Anterior cingulate cortex (tissue), 58 donors: Measurements from ENCODE around the gene PRCD.

Source experiments
- DNase-seq, 58 donors: peaks; one replicate each; lab custom pipeline; 2025; lab: John Stamatoyannopoulos, UW

The PRCD gene, protein sequence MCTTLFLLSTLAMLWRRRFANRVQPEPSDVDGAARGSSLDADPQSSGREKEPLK

DNA sequence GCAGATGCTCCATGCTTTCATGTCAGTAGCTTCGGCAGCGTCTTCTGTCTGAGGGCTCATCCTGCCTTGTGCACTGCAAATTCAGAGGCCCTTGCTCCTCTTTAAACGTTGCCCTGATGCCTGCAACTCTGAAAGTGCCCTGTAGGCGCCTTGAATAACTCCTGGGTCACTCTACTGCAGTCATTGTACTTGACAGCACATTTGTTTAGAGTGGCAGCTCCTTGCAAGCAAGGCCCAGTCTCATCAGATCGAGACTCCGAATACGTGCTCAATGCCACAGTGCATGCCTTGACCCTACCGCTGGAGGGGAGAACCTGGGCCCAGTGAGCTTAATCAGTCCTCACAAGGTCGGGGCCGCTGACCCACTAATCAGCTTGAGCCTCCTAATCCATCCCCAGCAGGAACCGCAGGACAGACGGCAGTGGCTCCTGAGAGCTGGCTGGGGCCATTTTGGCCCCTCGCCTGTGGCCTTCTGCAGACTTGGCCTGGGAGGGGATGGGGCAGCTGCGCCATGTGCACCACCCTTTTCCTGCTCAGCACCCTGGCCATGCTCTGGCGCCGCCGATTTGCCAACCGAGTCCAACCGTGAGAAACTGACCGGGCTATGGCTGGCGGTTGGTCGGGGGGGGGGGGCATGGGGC lies at the start of gene PRCD:
TSS of gene PRCD (plus strand) at position 414 of the 641 bp plus-strand sequence. CDS start at position 512, 98 bp downstream.
- no peak for DNase-seq

DNA sequence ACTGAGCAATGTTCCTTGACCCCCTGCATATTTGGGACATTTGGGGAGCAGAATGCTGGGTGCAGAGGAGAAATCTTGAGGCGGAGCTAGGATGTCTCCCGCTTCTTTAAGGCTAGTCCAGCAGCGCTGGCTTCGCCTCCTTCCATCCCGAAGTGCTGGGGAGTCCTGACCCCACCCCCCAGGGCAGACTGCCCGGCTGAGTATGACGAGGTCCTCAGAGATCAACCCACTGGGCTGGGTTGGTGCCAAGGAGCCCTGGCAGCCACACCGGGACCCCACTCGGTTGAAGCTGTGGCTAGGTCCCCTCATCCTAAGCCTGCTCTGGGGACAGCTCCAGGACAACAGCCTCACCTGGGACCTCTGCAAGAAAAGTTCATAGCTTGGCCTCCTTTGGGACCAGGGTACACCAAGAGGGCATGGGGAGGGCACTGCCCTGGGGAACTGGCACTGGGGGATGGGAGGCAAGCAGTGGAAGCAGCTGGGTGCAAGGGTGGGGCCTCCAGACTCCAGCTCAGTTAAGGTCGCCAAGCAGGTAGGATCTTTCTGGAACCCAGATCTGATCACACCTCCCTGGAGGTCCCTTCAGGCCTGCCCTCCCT lies 49.6 kb upstream of the PRCD start:
- no peak for DNase-seq

DNA sequence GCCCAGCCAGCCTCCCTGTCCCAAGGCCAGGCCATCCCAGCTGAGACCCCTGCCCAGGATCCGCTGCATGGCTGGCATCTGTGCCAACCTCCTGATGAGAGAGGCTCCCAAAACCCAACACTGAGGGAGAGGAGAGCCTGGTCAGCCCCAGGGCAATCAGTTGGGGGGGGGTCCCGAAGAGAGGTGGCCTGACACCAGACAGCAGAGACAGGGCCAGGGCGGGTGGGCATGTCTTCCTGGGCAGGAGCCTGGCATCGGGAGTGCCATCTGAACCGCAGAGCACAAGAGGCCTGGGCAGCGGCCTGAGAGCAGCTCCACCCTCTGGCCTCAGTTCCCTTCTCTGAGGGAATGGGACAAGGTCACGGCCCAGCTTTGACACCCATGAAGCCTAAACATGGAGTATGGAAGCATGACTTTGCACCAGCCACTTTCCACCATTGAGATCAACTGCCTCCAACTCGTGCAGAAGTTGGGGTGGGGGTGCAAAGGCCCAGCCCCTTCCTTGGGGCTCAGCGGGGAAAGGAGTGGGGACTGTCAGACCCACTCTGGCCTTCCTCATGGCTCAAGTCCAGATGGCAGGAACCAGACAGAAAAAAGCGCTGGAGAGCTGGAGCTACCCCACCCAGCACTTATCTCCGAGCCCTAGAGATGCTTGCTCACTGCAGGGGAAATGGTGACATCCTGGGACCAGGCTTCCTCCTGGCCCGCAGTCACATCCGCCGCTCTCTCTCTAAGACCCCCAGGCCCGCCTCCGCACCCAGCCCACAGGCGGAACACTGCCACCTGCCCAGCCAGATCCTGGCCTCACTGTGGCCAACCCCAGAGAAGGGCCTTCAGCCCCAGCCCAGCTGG lies 48.3 kb upstream of the PRCD start:
- no peak for DNase-seq

DNA sequence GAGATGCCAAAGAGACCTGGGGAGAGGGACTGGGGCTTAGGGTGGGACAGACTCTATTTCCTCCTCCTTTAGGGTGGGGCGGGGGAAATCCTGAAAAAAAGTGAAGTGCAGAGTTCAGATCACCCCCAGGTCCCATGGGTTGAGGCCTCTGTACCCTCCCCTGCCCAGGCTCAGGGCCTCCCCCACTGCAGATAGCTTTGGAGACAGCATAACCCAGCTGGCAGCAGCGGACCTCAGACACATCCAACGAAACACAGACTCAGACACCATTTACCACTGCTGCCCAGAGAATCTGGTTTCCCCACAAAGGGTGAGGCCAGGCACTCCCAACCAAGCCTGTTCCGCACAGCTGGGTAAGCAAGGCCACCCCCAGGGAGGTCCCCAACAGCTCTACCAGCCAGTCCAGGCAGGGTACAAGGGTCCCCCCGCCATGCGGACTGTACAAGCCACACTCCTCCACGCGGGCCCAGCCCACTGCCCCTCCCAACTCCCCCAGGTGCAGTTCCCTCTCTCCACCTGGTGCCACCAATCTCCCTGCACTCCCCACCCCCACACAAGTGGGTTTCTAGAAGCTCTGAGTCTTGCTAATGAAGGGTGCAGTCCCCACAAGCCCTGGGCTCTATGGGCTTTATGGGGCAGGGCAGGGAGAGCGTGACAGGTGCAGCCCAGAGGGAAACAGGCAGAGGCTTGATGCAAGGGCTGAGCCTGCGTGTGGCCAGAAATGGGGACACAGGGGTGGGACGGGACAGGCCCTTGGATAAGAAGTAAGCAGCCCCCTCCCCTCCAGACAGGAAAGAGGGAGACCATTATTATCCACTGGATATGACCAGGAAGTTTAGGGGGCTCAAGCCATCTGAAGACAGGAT lies 47.5 kb upstream of the PRCD start:
- no peak for DNase-seq

DNA sequence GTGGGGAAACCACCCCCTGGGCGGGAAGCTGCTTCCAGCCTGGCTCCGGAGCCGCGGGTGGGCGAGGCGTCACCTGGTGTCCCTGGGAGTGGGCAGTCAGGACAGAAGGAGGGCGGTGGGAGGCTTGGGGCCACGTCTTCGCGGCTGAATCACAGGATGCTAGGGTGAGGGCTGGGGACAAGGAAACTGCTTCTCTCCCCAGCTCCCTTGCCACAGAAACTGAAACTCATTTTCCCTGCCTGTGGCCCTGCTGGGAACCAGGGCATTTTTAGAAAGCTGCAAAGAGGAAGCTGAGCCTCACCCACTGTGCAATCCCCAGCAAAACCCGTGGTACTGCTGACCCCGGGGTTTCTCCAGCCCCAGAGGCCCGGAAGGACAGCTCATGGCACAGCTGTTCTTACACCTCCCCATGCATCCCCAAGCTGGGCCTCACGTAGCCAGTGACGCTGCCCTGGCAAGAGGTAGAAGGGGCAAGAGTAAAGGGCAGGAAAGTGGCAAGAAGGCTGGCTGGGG lies 46.8 kb upstream of the PRCD start:
- peak in 31 of 58 donors; percentile 3 to 66 (median 36) for DNase-seq

DNA sequence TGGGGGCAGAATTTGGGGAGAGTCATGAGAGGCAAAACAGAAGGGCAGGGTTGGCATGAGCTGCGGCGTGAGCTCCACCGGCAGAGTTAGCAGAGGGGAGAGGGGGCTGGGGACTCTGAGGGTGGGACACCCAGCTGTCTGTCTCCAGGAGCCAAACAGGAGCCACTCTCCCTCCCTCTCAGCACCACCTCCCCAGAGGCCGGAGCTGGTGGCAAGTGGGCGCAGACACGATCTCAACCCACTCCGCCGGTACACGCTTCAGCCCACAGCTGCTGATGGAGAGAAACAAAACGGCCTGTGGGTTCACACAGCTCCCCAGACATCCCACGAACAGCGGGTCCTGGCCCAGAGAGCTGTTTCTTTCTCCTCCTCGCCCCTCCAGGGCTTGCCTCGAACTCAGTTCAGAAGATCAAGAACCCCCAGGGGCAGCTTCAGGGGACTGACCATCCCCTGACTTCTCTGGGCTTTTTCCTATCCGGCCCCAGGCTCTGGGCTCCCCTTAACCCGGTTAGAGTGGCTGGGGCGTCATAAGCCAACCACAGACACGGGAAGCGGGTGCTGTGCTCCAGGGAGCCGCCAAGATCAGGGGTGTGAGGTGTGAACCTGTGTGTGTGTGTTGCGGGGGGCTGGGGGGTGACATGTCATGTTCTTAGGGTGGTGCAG lies 46.2 kb upstream of the PRCD start:
- DNase-seq: peak in 1 of 58 donors; percentile 51

DNA sequence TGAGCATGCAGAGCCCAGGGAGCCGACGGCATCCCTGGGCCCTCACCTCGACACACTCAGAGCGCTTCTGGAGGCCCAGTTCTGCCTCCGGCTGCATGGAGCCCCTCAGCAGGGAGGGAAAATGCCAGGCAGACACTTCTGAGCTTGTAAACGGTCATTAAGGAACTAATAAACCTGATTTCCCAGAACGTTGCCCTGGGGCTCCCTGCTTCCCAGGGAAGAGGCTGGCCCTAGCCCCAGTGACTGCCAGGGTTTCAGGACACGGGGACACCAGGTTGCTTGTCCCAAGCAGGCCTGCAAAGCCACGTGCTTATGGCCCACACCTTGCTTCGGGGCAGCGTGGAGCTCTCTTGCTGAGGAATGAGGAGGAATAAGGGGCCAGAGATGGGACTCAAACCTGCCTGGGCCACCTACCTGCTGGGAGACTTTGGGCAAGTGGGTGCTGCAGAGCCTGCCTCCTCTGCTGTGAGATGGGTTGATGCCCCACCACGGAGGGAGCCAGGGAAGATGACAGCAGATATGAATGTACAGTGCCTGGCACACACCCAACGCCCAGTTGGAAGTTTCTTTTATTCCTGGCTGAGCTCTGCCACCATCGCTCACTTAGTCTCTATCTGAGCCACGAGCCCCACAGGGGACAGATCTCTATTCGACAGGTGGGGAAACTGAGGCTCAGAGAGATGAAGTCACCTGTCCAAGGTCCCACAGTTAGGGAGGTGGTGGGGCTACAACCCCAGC lies 44.0 kb upstream of the PRCD start:
- DNase-seq: peak in 3 of 58 donors; percentile 20 to 59 (median 28)

DNA sequence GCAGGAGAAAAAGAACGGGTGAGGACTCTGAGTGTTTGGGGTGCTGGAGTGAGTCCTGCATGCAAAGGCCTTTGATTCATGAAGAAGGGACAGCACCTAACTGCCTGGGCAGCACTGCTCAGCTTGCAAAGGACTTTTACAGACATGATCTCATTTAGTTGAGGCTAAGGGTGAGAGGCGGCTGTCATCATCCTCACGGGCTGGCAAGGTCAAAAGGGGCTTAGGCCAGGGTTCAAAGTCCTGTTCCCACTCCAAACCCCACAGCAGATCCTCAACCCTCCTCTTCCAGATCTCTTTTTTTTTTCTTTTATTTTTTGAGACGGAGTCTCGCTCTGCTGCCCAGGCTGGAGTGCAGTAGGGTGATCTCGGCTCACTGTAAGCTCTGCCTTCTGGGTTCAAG lies 43.4 kb upstream of the PRCD start:
- DNase-seq: no peak

DNA sequence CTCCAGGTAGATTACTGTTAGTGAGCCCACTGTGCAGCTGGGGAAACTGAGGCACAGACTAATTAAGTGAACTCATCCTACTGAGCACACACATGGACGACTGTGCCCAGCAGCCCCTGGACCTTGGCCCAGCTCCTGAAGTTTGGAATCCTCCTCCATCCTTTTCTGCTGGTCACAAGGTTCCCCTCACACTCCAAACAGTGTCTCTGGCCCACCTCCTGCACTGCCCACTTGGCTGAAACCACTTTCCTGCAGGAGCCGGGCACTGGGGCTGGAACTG lies 42.2 kb upstream of the PRCD start:
- DNase-seq: peak in 2 of 58 donors; percentile 31 to 55

DNA sequence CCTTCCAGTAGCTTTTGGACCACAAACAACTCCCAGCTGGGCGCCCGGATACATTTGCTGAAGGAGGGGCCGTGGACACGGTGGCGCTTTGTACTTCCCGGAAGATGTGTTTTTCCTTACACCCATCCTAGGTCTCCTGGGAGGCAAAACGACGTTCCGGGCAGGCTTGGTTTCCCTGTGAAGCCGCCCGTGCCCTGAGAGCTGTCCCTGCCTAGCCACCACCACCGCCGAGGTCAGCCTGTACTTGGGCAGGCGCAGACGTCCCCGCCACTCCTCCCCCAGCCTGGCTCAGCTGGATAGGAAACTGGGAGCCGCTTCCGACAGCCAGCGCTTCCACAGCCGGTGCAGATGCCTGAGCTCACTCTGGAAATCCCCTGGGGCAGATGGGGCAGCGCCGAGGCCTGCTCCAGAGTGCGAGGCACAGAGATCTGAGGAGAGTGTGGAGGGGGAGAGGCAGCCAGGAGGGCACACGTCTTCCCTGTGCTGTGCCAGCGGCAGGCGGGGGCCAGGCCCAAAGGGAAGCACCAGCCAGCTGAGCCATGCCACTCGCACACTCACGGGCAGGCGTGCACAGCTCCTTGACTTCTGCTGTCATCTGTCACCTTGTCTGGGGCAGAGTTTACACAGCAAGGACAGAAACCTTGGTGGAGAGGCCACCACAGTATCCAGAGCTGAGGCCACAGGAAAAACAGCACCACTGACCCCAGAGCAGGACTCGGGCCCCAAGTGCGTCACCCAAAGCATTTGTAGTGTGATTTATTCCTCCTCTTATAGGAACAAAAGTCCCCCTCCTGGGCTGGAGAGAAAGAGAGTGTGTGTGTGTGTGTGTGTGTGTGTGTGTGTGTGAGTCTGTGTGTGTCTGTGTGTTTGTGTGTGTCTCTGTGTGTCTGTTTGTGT lies 41.6 kb upstream of the PRCD start:
- DNase-seq: peak in 47 of 58 donors; percentile 11 to 82 (median 55)

DNA sequence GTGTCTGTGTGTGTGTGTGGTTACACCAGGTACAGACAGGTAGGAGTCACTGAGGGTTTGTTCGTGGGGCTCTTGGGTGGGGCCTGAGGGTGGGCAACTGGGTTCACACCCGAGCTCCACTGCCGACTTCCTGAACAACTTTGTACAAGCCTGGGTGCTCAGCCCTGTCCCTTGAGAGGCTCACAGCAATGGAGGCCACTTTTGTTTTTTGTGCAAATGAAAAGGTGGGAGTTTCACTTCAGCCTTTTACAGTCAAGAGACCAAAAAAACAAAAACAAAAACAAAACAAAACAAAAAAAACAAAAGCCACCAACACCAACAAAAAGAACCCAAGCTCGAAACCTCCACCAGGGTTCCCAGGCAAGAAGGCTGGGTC lies 41.0 kb upstream of the PRCD start:
- DNase-seq: no peak

DNA sequence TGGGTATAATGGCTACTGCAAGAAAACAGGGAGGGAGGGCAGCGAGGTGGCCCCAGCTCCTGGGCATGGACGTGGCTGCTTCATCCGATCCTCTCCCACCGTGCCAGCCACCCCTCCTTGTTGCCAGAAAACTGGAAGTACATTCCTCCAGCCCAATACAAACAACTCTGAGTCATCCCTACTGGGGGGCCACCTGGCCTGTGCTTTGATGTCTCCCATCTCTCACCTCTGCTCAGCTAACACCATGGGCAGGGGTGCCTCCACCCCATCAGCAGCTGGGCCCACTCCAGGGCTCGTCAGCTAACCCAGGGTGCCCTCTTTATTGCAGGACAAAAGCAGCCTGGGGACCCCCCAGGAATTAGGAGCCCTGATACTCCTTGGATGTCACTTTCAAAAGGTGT lies 40.6 kb upstream of the PRCD start:
- DNase-seq: no peak

DNA sequence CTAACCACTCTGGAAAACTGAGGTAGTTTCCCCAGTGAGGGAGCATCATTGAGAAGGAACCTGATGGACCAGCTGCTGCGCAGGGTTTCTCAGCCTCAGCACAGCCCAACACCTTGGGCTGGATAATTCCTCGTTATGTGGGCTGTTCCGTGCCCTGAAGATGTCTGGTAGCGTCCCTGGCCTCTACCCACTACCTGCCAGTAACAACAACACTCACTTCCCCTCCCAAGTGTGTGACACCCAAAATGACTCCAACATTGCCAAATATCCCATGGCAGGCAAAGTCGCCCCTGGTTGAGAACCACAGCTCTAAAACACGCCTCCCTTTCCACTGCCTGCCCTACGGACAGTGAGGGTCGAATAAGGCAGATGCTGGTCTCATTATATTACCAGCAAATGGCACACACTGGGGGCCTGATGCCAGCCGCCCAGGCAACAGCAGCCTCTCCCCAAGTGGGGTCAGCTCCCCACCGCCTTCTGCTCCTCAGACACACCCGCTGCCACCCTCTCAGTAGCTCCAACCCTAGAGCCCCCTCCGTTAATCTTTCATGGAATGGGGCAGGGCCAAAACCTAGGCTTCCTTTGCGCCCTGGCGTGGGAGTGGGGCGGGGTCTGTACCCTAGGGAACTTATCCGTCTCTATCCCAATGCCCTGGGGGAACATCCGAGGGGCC lies 39.6 kb upstream of the PRCD start:
- no peak for DNase-seq

DNA sequence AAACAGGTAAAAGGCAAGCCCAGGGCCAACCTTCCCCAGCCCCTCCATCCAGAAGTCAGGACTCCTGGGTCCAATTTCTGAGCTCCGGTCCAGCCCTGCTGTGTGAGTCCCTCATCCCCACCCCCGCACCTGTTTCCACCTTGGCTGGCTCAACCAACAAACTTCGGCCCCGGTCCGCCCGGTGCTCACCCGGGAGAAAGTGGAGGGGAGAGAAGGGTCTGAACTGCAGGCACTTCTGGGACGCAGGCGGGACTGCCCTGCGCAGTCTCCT lies 39.2 kb upstream of the PRCD start:
- no peak for DNase-seq

DNA sequence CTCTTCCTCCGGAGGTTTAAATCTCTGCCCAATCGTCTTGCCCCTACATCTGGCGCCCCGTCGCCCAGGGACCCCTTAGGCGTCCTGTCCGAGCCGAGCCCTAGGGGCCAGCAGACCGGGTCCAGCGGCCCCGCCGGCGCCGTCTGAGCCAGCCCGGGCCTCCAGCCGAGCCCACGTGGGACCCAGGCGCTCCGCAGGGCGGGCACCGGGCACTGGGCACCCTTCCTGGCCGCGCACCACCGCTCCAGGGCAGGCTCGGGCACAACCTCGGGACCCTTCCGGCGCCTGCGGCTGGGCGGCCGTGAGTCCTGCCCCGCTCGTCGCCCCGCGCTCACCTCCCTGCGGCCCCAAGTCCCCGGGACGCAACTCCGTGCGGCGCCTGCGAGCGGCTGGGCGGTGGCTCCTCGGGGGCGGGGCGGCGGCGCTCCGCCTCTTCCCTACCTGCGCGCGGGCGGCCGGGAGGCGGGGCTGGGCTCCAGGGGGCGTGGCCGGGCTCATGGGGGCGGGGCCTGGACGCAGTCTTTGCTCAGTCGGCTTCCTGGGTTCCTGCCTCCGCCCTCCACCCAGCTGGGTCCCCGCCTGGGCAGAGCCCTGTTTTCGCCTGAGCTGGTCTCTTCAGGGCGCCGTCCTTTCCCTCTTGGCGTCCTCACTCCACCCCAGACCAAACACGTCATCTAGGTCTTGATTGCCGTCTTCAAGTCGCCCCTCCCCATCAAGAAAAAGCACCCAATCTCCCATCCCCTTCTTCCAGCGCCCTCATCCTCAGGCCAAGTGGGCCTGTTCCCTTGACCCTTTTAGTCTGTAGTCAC lies 38.6 kb upstream of the PRCD start, which contains the start of gene RHBDF2:
TSS of gene RHBDF2 (minus strand) at position 406 of the 809 bp plus-strand sequence. CDS start 19,899 bp downstream, outside the sequence.
- DNase-seq: peak in 52 of 58 donors; percentile 26 to 79 (median 65)

DNA sequence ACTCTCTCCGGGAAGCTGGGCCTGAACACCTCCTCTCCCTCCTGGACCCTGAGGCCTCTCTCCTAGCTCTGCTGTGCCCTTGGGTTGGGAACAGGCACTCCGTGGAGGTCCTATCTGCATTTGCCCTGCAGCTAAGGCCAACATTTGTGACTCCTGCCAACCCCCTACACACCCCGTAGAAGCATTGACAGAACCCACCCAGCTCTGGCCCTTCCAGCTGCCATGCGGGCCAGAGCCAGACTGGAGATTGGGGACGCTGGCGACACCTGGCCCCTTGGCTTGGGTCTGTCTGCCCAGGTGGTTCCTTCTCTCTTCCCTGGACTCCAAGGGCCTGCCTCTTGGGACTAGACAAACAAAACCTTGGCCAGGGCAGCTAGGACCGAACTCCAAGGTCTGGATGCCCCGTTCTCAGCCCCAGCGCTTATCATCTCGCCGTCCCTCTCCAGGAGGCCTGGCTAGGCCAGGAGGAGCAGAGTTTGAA lies 38.0 kb upstream of the PRCD start:
- no peak for DNase-seq
